Activated T-cell treated with anti-CD3 and anti-CD28 coated beads, Interleukin-2, amount 50 U/mL, for 72 hours (primary cell): Measurements from ENCODE around the gene MTHFD2L. TPM values are rescaled to one million over a fixed set of nuclear protein-coding genes. Genes with fewer than 3 reads are reported as not detected.
"Not testable (repeated sequence)": the region's sequence is repeated elsewhere in the genome, so short reads cannot be mapped to it uniquely, and the experiment has no call there.

Source experiments
- ATAC-seq, 2 donors: fragments of 150-1000 bp; cut with Tn5 transposase; replicated peaks in 1 of 2; 2 replicates each; pipeline ENCODE4 v1.10.0; 2021; ENCODE audit warnings: moderate library complexity in 2 of 2, mild to moderate bottlenecking in 1 of 2
- DNase-seq, 2 donors: peaks; one replicate each; pipeline ENCODE4 v3.0.0; 2021 to 2022; ENCODE audit warnings: mixed read lengths in 1 of 2
- H3K27ac Mint-ChIP-seq: one replicate; pipeline ENCODE4 v1.8.0; 2022; ENCODE audit warnings: mild to moderate bottlenecking, moderate library complexity, mixed read lengths
- H3K27me3 Mint-ChIP-seq: one replicate; pipeline ENCODE4 v1.8.0; 2022; ENCODE audit warnings: low read depth, mixed read lengths
- H3K36me3 Mint-ChIP-seq, 2 donors: one replicate each; pipeline ENCODE4 v1.8.0; 2022; ENCODE audit warnings: mixed read lengths in 2 of 2, mild to moderate bottlenecking in 1 of 2; ENCODE audit not compliant: insufficient read depth in 2 of 2
- H3K4me1 Mint-ChIP-seq: one replicate; pipeline ENCODE4 v1.8.0; 2022; ENCODE audit warnings: low read depth, mixed read lengths
- H3K4me3 Mint-ChIP-seq, 2 donors: one replicate each; pipeline ENCODE4 v1.8.0; 2022; ENCODE audit warnings: mild to moderate bottlenecking in 2 of 2, mixed read lengths in 2 of 2, moderate library complexity in 2 of 2
- H3K9me3 Mint-ChIP-seq, 2 donors: one replicate each; pipeline ENCODE4 v1.8.0; 2022; ENCODE audit warnings: mixed read lengths in 2 of 2
- total RNA-seq, 2 donors: library from RNA; stranded (reverse); gene quantifications; one replicate each; pipeline ENCODE4 v1.2.3, GENCODE V29; 2022

MTHFD2L gene
- total RNA-seq, 2 donors from 2014 or later, result 7.6 to 9.7 TPM

- H3K4me3 Mint-ChIP-seq, H3K36me3 Mint-ChIP-seq, ATAC-seq, H3K27ac Mint-ChIP-seq, H3K9me3 Mint-ChIP-seq, DNase-seq, H3K27me3 Mint-ChIP-seq: not testable (repeated sequence)
- H3K4me1 Mint-ChIP-seq, result peaks cover 19% of the 10 kb centered on the region
Observed at GRCh38 chr4:74215236-74215635, 57.3 kb downstream of the MTHFD2L start.

GRCh38 chr4:74217365-74217764 is 59.4 kb downstream of the MTHFD2L start:
- Mint-ChIP-seq H3K4me1 (peaks cover 10% of the 10 kb centered on the region), H3K27ac (no peak overlapping the region), H3K9me3 (peaks cover 1 to 6% of the 10 kb centered on the region in 2 donors), H3K27me3 (no peaks in the 10 kb centered on the region), H3K4me3 (no peak overlapping the region), H3K36me3 (peaks cover 2% of the 10 kb centered on the region in 2 donors)
- ATAC-seq (no peak), DNase-seq (no peak)

GRCh38 chr4:74218201-74218600 is 60.3 kb downstream of the MTHFD2L start:
- Mint-ChIP-seq H3K9me3 (peaks cover 1 to 3% of the 10 kb centered on the region in 2 donors), H3K4me1 (peaks cover 10% of the 10 kb centered on the region), H3K27ac (no peak overlapping the region), H3K27me3 (no peaks in the 10 kb centered on the region), H3K4me3 (no peak overlapping the region), H3K36me3 (no peaks in the 10 kb centered on the region)
- ATAC-seq (no peak), DNase-seq (no peak)

- Mint-ChIP-seq H3K27me3 (no peaks in the 10 kb centered on the region), H3K4me3 (no peak overlapping the region), H3K27ac (no peak overlapping the region), H3K36me3 (no peaks in the 10 kb centered on the region), H3K9me3 (peaks cover 0 to 3% of the 10 kb centered on the region in 2 donors), H3K4me1 (peaks cover 10% of the 10 kb centered on the region)
- ATAC-seq (no peak), DNase-seq (no peak)
Observed at GRCh38 chr4:74219240-74219639, 61.3 kb downstream of the MTHFD2L start.

- no peak overlapping the region for H3K27ac Mint-ChIP-seq
- peaks cover 0 to 3% of the 10 kb centered on the region in 2 donors for H3K9me3 Mint-ChIP-seq
- no peaks in the 10 kb centered on the region for H3K36me3 Mint-ChIP-seq
- no peaks in the 10 kb centered on the region for H3K27me3 Mint-ChIP-seq
- no peak for DNase-seq
- ATAC-seq, result no peak
- H3K4me3 Mint-ChIP-seq, result no peak overlapping the region
- H3K4me1 Mint-ChIP-seq, result no peaks in the 10 kb centered on the region
Observed at GRCh38 chr4:74223098-74223497, 65.2 kb downstream of the MTHFD2L start.

- ATAC-seq (no peak), DNase-seq (no peak)
- Mint-ChIP-seq H3K9me3 (peaks cover 0 to 3% of the 10 kb centered on the region in 2 donors), H3K36me3 (no peaks in the 10 kb centered on the region), H3K27me3 (no peaks in the 10 kb centered on the region), H3K27ac (no peak overlapping the region), H3K4me1 (no peaks in the 10 kb centered on the region), H3K4me3 (no peak overlapping the region)
Observed at GRCh38 chr4:74223801-74224200, 65.9 kb downstream of the MTHFD2L start.

GRCh38 chr4:74228691-74229640 is 71.0 kb downstream of the MTHFD2L start:
- Mint-ChIP-seq H3K27me3 (no peaks in the 10 kb centered on the region), H3K27ac (peak overlapping the region; percentile 11), H3K4me3 (no peak overlapping the region), H3K9me3 (no peaks in the 10 kb centered on the region), H3K36me3 (no peaks in the 10 kb centered on the region), H3K4me1 (peaks cover 16% of the 10 kb centered on the region)
- peak; percentile 80 for DNase-seq
- peak; percentile 80 to 81 for ATAC-seq

- H3K27ac Mint-ChIP-seq, result no peak overlapping the region
- H3K4me3 Mint-ChIP-seq, result no peak overlapping the region
- no peaks in the 10 kb centered on the region for H3K27me3 Mint-ChIP-seq
- no peaks in the 10 kb centered on the region for H3K36me3 Mint-ChIP-seq
- DNase-seq (peak; percentile 25 to 42), ATAC-seq (peak; percentile 76 to 91)
- peaks cover 26% of the 10 kb centered on the region for H3K4me1 Mint-ChIP-seq
- H3K9me3 Mint-ChIP-seq, result no peaks in the 10 kb centered on the region
Observed at GRCh38 chr4:74230902-74231499, 73.1 kb downstream of the MTHFD2L start.

- Mint-ChIP-seq H3K4me3 (no peak overlapping the region), H3K27ac (peak overlapping the region; percentile 1), H3K4me1 (peaks cover 36% of the 10 kb centered on the region), H3K9me3 (peaks cover 0 to 4% of the 10 kb centered on the region in 2 donors), H3K36me3 (peaks cover 0 to 5% of the 10 kb centered on the region in 2 donors), H3K27me3 (no peaks in the 10 kb centered on the region)
- DNase-seq, result no peak
- ATAC-seq, result no peak
Observed at GRCh38 chr4:74235135-74235534, 77.2 kb downstream of the MTHFD2L start.

- ATAC-seq, result no peak
- Mint-ChIP-seq H3K4me1 (peaks cover 23% of the 10 kb centered on the region), H3K4me3 (no peak overlapping the region), H3K9me3 (peaks cover 0 to 4% of the 10 kb centered on the region in 2 donors), H3K36me3 (peaks cover 0 to 5% of the 10 kb centered on the region in 2 donors), H3K27ac (no peak overlapping the region), H3K27me3 (no peaks in the 10 kb centered on the region)
- no peak for DNase-seq
Observed at GRCh38 chr4:74237425-74237966, 79.6 kb downstream of the MTHFD2L start.

GRCh38 chr4:74244049-74244448 is 86.1 kb downstream of the MTHFD2L start:
- Mint-ChIP-seq H3K27ac (peak overlapping the region; percentile 44), H3K36me3 (peaks cover 0 to 3% of the 10 kb centered on the region in 2 donors), H3K9me3 (peaks cover 0 to 2% of the 10 kb centered on the region in 2 donors), H3K27me3 (no peaks in the 10 kb centered on the region), H3K4me1 (peaks cover 13% of the 10 kb centered on the region), H3K4me3 (no peak overlapping the region)
- ATAC-seq (peak; percentile 87), DNase-seq (no peak)

GRCh38 chr4:74252933-74253332 is 95.0 kb downstream of the MTHFD2L start:
- peaks cover 14% of the 10 kb centered on the region in 2 donors for H3K9me3 Mint-ChIP-seq
- H3K4me1 Mint-ChIP-seq, result no peaks in the 10 kb centered on the region
- no peak overlapping the region for H3K4me3 Mint-ChIP-seq
- DNase-seq, result no peak
- no peaks in the 10 kb centered on the region for H3K27me3 Mint-ChIP-seq
- no peak for ATAC-seq
- H3K36me3 Mint-ChIP-seq, result peaks cover 12 to 30% of the 10 kb centered on the region in 2 donors
- no peak overlapping the region for H3K27ac Mint-ChIP-seq

- no peak for ATAC-seq
- H3K4me3 Mint-ChIP-seq, result no peak overlapping the region
- peaks cover 12 to 29% of the 10 kb centered on the region in 2 donors for H3K36me3 Mint-ChIP-seq
- no peak overlapping the region for H3K27ac Mint-ChIP-seq
- DNase-seq, result no peak
- no peaks in the 10 kb centered on the region for H3K27me3 Mint-ChIP-seq
- peaks cover 13 to 14% of the 10 kb centered on the region in 2 donors for H3K9me3 Mint-ChIP-seq
- no peaks in the 10 kb centered on the region for H3K4me1 Mint-ChIP-seq
Observed at GRCh38 chr4:74254386-74254785, 96.5 kb downstream of the MTHFD2L start.
